DND-41 (cell line): Measurements from ENCODE around the gene CYSRT1.

Experiments used
- EZH2 ChIP-seq: IDR thresholded peaks from 3 replicates; pipeline ENCODE4 v1.6.1; 2012; ENCODE audit warnings: borderline replicate concordance, low read depth, mild to moderate bottlenecking, moderate library complexity, low read length, inconsistent platforms; ENCODE audit not compliant: severe bottlenecking
- TF ChIP-seq, protein P1 (sequence below): IDR thresholded peaks from 2 replicates; pipeline ENCODE4 v1.5.1; 2012; ENCODE audit warnings: borderline replicate concordance, low read length, moderate library complexity, mild to moderate bottlenecking; ENCODE audit not compliant: poor library complexity, severe bottlenecking; ENCODE audit errors: extremely low read depth

GRCh38 chr9:137267933-137268355 is 43.0 kb downstream of the CYSRT1 start:
- no peak for TF ChIP-seq EZH2
- TF ChIP-seq, protein P1, sequence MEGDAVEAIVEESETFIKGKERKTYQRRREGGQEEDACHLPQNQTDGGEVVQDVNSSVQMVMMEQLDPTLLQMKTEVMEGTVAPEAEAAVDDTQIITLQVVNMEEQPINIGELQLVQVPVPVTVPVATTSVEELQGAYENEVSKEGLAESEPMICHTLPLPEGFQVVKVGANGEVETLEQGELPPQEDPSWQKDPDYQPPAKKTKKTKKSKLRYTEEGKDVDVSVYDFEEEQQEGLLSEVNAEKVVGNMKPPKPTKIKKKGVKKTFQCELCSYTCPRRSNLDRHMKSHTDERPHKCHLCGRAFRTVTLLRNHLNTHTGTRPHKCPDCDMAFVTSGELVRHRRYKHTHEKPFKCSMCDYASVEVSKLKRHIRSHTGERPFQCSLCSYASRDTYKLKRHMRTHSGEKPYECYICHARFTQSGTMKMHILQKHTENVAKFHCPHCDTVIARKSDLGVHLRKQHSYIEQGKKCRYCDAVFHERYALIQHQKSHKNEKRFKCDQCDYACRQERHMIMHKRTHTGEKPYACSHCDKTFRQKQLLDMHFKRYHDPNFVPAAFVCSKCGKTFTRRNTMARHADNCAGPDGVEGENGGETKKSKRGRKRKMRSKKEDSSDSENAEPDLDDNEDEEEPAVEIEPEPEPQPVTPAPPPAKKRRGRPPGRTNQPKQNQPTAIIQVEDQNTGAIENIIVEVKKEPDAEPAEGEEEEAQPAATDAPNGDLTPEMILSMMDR: no peak
